ENCODE results near the gene PAFAH1B1.
"Not testable (repeated sequence)": the region's sequence is repeated elsewhere in the genome, so short reads cannot be mapped to it uniquely, and the experiment has no call there.

PAFAH1B1 gene

GRCh38 chr17:2594722-2595599 lies 1.5 kb downstream of the PAFAH1B1 start:
- peak in 2 of 3 experiments; percentile 19 to 43 for DNase-seq

DNA sequence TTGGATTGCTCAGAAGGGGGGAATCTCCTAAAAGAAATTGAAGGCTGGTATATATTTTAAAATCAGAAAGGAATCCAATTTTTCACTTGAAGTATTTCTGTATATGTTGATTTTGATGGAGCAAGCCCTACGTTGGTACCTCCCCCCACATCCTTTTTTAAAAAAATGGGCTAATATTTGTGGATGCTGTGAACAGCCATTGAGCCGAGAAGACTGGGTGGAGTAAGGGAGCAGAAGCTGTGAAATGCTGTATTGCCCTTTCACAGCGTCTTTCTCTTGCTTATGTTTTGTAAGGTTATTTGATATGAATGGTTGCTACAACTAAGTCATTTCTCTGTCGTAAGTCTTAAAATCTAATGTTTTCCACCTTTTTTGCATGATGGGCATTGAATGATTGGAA lies 2.3 kb downstream of the PAFAH1B1 start:
- peak in 2 of 3 experiments; percentile 2 to 30 for DNase-seq

GRCh38 chr17:2598166-2598565 lies 4.7 kb downstream of the PAFAH1B1 start:
- DNase-seq = no peak

DNA sequence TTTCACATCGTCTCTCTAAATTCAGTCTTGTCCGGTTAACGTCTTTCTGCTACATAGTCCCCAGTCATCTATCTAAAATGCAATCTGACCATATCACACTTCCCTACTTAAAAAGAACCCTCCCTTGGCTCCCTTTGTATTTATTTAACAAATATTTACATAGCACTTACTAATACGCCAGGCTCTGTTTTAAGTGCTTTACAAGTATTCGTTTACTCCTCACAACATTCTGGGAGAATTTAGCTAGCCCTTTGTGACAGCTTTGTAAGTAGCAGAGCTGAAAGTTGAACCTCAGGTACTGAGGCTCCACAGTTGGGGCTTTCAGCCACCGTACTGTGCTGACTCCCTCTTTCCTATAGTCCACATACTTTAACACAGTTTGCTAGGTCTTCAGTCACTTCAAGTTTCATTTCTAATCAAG lies 9.2 kb downstream of the PAFAH1B1 start:
- peak; percentile 0 to 57 (median 39) for DNase-seq

DNA sequence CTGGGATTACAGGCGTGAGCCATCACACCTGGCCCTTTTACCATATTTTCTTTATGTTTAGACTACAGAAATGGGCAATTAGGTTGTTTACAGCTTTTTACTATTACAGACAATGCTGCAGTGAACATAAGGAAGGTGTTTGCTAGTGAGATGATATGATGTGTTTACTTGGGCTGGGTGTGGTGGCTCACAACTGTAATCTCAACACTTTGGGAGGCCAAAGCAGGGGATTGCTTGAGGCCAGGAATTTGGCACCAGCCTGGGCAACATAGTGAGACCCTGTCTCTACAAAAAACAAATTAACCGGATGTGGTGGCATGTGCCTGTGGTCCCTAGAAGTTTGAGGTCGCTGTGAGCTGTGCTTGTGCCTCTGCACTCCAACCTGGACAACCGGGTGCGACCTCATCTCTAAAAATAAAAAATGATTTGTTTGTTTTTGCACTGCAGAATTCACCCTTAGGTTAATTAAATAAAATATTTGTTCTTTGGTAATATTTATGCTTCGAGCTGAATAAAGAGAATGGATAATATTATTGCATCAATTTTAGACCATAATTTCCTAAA lies 15.0 kb downstream of the PAFAH1B1 start:
- no peak for DNase-seq

DNA sequence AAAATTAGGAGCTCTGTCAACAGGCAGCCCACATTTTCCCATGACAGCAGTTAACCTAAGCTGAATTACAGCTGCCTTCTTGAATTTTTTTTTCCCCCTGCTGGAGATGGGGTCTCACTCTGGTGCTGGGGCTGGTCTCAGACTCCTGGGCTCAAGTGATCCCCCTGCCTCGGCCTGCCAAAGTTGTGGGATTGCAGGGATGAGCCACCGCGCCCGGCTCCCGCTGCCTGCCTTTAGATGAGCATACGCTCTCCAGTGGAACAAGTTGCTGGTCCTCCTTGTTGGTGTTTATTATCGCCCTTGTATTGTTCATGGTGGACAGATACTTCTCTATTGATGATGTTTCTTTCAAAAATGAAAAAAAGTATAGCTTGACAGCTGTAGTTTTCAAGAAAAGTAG lies 15.6 kb downstream of the PAFAH1B1 start:
- DNase-seq = no peak

DNA sequence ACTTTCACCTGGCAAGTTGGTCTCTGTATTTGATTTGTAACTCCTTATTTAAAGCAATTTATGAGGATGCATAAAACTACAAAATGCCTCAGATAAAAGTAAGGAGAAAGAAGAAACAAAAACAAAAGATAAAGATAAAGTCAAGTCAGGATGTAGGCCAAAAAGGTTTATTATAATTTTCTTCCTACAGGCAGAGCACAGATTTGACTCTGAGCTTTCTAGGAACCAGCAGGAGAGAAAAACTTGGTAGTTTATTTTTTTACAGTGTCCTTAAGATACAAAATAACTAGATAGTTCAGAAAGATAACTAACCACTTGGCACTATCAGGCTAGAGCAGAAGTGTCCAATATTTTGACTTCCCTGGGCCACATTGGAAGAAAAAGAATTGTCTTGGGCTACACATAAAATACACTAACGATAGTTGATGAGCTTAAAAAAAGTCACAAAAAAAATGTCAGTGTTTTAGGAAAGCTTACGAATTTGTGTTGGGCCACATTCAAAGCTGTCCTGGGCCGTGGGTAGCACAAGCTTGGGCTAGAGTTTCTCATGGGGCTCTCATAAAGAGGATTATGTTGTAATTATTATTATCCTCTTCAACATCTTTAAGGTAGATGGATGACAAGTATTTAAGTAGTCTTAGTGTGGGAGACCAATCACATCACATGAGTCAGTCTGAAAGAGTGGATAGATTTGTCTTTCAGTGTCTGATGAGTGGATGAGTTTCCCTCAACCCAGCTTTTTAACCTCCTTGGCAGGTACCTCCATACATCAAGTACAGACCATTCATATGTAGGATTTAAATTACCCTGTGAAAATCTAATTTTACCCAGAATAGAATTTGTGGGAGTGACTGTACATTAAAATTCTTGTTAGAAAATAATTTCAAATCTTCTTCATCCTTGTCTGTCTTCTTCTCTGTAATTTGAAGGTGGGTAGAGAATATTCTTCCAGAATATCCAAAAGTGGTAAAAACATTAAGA lies 17.0 kb downstream of the PAFAH1B1 start:
- DNase-seq = no peak

GRCh38 chr17:2611627-2612026 lies 18.2 kb downstream of the PAFAH1B1 start:
- peak in 1 of 3 experiments; percentile 55 for DNase-seq

DNA sequence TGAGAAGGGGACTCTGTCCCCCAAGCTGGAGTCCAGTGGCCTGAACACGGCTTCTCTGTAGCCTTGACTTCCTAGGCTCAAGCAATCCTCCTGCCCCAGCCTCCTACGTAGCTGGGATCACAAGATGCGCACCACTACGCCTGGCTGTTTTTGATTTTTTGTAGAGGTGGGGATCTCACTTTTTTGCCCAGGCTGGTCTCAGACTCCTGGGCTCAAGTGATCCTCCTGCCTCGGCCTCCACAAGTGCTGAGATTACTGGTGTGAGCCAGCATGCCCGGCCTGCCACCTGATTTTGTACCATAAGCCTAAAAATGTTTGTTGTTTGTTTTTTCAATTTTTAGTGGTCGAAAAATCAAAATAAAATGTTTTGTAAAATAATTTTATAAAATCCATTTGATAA lies 19.2 kb downstream of the PAFAH1B1 start:
- DNase-seq = no peak

DNA sequence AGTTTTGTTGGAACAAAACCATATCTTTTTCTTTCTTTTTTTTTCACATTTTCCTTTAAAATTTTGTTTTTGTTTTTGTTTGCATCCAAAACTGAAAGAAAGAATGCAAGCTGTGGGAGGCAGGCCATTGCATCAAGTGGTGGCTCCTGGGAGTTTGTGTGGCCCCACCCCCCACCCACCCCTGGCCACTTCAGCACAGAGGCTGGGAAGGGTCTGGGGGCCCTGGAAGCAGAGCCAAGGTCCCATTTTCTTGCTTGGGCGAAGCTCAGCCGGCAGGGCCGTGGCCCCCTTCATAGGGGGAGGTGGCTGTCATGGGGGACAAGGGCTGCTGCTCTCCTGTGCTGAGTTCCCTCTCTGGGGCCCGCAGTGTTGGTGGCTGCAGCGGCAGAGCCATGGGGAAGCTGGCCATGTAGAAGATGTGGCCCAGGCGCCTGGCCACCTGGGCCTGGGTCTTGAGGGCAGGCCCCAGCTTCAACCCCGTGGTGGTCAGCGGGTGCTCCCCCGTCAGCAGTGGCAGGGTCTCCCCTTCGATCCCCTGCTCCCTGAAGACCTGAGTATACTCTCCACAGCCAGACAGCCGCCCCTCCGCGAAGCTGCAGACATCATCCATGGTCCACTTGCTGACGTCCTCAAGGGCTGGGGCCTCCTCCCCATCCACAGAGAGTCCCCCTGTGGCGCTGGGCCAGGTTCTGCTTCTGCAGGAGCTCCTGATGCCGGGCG lies 19.8 kb downstream of the PAFAH1B1 start:
- no peak for DNase-seq

GRCh38 chr17:2615882-2616281 lies 22.4 kb downstream of the PAFAH1B1 start:
- no peak for DNase-seq

DNA sequence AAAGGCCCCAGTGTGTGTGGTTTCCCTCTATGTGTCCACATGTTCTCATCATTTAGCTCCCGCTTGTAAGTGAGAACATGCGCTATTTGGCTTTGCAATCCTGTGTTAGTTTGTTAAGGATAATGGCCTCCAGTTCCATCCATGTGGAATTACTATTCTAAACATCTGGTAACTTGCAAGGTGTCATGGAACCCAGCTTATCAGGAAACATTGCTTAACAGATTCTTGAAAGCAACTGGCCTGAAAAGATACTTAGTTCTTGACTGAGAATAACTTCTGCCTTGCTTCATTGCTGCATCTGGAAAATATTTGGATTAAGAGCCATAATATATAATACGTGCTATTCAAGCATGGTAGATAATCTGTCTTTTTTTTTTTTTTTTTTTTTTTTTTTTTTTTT lies 27.8 kb downstream of the PAFAH1B1 start:
- DNase-seq = no peak

- not testable (repeated sequence) for DNase-seq
Observed at GRCh38 chr17:2621951-2622405, 28.5 kb downstream of the PAFAH1B1 start.

GRCh38 chr17:2622721-2623301 lies 29.4 kb downstream of the PAFAH1B1 start:
- not testable (repeated sequence) for DNase-seq

DNA sequence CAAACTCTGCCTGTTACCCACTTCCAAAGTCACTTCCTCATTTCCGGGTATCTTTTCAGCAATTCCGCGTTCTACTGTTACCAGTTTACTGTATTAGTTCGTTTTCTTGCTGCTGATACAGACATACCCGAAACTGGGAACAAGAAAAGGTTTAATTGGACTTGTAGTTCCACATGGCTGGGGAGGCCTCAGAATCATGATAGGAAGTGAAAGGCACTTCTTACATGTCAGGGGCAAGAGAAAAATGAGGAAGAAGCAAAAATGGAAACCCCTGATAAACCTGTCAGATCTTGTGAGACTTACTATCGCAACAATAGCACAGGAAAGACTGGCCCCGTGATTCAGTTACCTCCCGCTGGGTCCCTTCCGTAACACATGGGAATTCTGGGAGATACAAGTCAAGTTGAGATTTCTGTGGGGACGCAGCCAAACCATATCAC lies 30.9 kb downstream of the PAFAH1B1 start:
- no peak for DNase-seq

DNA sequence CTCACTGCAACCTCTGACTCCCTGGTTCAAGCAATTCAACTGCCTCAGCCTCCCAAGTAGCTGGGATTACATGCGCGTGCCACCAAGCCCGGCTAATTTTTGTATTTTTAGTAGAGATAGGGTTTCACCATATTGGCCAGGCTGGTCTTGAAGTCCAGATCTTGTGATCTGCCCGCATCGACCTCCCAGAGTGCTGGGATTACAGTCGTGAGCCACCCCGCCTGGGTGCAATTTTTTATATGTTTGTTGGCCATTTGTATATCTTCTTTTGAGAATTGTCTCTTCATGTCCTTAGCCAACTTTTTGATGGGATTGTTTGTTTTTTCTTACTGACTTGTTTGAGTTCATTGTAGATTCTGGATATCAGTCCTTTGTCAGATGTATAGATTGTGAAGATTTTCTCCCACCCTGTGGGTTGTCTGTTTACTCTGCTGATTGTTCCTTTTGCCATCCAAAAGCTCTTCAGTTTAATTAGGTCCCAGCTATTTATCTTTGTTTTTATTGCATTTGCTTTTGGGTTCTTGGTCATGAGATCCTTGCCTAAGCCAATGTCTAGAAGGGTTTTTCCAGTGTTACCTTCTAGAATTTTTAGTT lies 33.3 kb downstream of the PAFAH1B1 start:
- DNase-seq = not testable (repeated sequence)

DNA sequence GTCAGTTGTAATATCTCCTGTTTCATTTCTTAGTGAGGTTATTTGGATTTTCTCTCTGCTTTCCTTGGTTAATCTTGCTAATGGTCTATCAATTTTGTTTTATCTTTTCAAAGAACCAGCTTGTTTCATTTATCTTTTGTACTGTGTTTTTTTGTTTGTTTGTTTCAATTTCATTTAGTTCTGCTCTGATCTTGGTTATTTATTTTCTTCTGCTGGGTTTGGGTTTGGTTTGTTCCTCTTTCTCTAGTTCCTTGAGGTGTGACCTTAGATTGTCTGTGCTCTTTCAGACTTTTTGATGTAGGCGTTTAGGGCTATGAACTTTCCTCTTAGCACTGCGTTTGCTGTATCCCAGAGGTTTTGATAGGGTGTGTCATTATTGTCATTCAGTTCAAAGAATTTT lies 35.5 kb downstream of the PAFAH1B1 start:
- not testable (repeated sequence) for DNase-seq

GRCh38 chr17:2631211-2631610 lies 37.8 kb downstream of the PAFAH1B1 start:
- no peak for DNase-seq

GRCh38 chr17:2634361-2634960 lies 41.0 kb downstream of the PAFAH1B1 start:
- DNase-seq = peak; percentile 30 to 66 (median 32)

- no peak for DNase-seq
Observed at GRCh38 chr17:2635241-2635640, 41.8 kb downstream of the PAFAH1B1 start.

DNA sequence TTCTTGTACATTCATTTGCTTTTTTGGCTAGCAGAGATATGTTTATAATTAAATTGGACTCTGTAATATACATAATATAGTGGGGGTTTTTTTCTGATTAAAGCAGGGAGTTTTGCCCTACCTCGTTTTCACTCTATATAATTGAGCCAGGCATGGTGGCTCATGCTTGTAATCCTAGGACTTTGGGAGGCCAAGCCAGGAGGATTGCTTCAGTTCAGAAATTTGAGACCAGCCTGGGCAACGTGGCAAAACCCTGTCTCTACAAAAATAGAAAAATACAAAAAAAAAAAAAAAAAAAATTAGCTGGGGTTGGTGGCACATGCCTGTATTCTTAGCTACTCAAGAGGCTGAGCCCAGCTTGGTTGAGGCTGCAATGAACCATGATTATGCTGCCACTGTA lies 42.2 kb downstream of the PAFAH1B1 start:
- DNase-seq = no peak
